GM12878 (cell line): Measurements from ENCODE around the gene CASR. TPM values are rescaled to one million over a fixed set of nuclear protein-coding genes. Genes with fewer than 3 reads are reported as not detected.

ENCODE experiments used
- ASH2L ChIP-seq: fragments of 300-600, 200-600 bp; sonication (generic); IDR thresholded peaks from 2 replicates; pipeline ENCODE4 v1.6.1; 2017; ENCODE audit warnings: low read depth, mild to moderate bottlenecking, borderline replicate concordance
- ATF7 ChIP-seq: fragments of 450-650 bp; IDR thresholded peaks from 2 replicates; pipeline ENCODE4 v1.6.1; 2016; ENCODE audit warnings: low read depth, mild to moderate bottlenecking
- BHLHE40 ChIP-seq, 2 experiments: fragments of 450-650 bp in 1 of 2; IDR thresholded peaks; 2 replicates each; pipeline ENCODE4 v1.6.1; 2011 to 2017; ENCODE audit warnings: low read depth in 2 of 2, borderline replicate concordance in 1 of 2, improper control_type of control experiment in 1 of 2, low read length in 1 of 2, mild to moderate bottlenecking in 1 of 2
- EGR1 ChIP-seq, 2 experiments: IDR thresholded peaks; 1 replicate in 1 of 2; 2 replicates in 1 of 2; pipeline ENCODE4 v1.6.1; 2011 to 2012; ENCODE audit warnings: low read depth in 2 of 2, low read length in 2 of 2, borderline replicate concordance in 1 of 2, mild to moderate bottlenecking in 1 of 2, moderate library complexity in 1 of 2
- ESRRA ChIP-seq: IDR thresholded peaks from 2 replicates; pipeline ENCODE4 v1.6.1; 2012; ENCODE audit warnings: mild to moderate bottlenecking, low read length, improper control_type of control experiment
- IKZF1 ChIP-seq: fragments of 450-650 bp; conservative IDR thresholded peaks from 2 replicates; pipeline ENCODE4 v1.6.1; 2017; ENCODE audit warnings: antibody characterized with exemption, mild to moderate bottlenecking
- IRF4 ChIP-seq: IDR thresholded peaks from 2 replicates; pipeline ENCODE4 v1.6.1; 2011; ENCODE audit warnings: low read depth, low read length
- IRF5 ChIP-seq: fragments of 450-650 bp; IDR thresholded peaks from 2 replicates; pipeline ENCODE4 v1.6.1; 2017; ENCODE audit warnings: borderline replicate concordance
- MEF2B ChIP-seq: fragments of 450-650 bp; IDR thresholded peaks from 2 replicates; pipeline ENCODE4 v1.6.1; 2018; ENCODE audit warnings: mild to moderate bottlenecking, moderate library complexity; ENCODE audit not compliant: partially characterized antibody, poor library complexity, severe bottlenecking
- MTA3 ChIP-seq: IDR thresholded peaks from 2 replicates; pipeline ENCODE4 v1.6.1; 2012; ENCODE audit warnings: low read length, inconsistent platforms, borderline replicate concordance
- NBN ChIP-seq: fragments of 450-650 bp; IDR thresholded peaks from 2 replicates; pipeline ENCODE4 v1.6.1; 2016
- NR2F1 ChIP-seq: fragments of 450-650 bp; conservative IDR thresholded peaks from 2 replicates; pipeline ENCODE4 v1.6.1; 2017; ENCODE audit warnings: mild to moderate bottlenecking
- NRF1 ChIP-seq: conservative IDR thresholded peaks from 2 replicates; pipeline ENCODE4 v1.6.1; 2011; ENCODE audit warnings: mild to moderate bottlenecking, low read depth, low read length, improper control_type of control experiment
- PAX5 ChIP-seq: IDR thresholded peaks from 2 replicates; pipeline ENCODE4 v1.6.1; 2011; ENCODE audit warnings: low read depth, low read length, borderline replicate concordance
- PML ChIP-seq: IDR thresholded peaks from 2 replicates; pipeline ENCODE4 v1.6.1; 2012; ENCODE audit warnings: low read length, inconsistent platforms
- RAD21 ChIP-seq: IDR thresholded peaks from 2 replicates; pipeline ENCODE4 v1.6.1; 2011; ENCODE audit warnings: mild to moderate bottlenecking, low read depth, low read length, moderate library complexity; ENCODE audit not compliant: insufficient read depth
- RAD51 ChIP-seq: fragments of 450-650 bp; IDR thresholded peaks from 2 replicates; pipeline ENCODE4 v1.6.1; 2016; ENCODE audit warnings: moderate library complexity, mild to moderate bottlenecking, inconsistent platforms
- RCOR1 ChIP-seq: conservative IDR thresholded peaks from 2 replicates; pipeline ENCODE4 v1.6.1; 2012; ENCODE audit warnings: low read depth, low read length, improper control_type of control experiment
- RUNX3 ChIP-seq: IDR thresholded peaks from 2 replicates; pipeline ENCODE4 v1.6.1; 2012; ENCODE audit warnings: low read length, inconsistent platforms
- SP1 ChIP-seq: IDR thresholded peaks from one replicate; pipeline ENCODE4 v1.6.1; 2011; ENCODE audit warnings: low read depth, low read length
- SREBF1 ChIP-seq: IDR thresholded peaks from 2 replicates; pipeline ENCODE4 v1.6.1; 2012; ENCODE audit warnings: mild to moderate bottlenecking, low read length
- SREBF2 ChIP-seq: IDR thresholded peaks from 2 replicates; pipeline ENCODE4 v1.6.1; 2012; ENCODE audit warnings: mild to moderate bottlenecking, low read length
- TCF12 ChIP-seq: IDR thresholded peaks from 2 replicates; pipeline ENCODE4 v1.6.1; 2011; ENCODE audit warnings: low read depth, mild to moderate bottlenecking, low read length
- WRNIP1 ChIP-seq: IDR thresholded peaks from 2 replicates; pipeline ENCODE4 v1.6.1; 2011; ENCODE audit warnings: low read depth, low read length, improper control_type of control experiment, borderline replicate concordance
- ZBED1 ChIP-seq: IDR thresholded peaks from 2 replicates; pipeline ENCODE4 v1.6.1; 2016; ENCODE audit warnings: borderline replicate concordance
- ZNF24 ChIP-seq: fragments of 450-650 bp; IDR thresholded peaks from 2 replicates; pipeline ENCODE4 v1.6.1; 2017; ENCODE audit warnings: antibody characterized with exemption, mild to moderate bottlenecking
- ZNF384 ChIP-seq: IDR thresholded peaks from 2 replicates; pipeline ENCODE4 v1.6.1; 2012; ENCODE audit warnings: low read depth, mild to moderate bottlenecking, low read length, improper control_type of control experiment, borderline replicate concordance
- polyA plus RNA-seq, 11 experiments: library from polyadenylated mRNA; depleted of rRNA in 4 of 11; unstranded in 6 of 11; stranded (reverse) in 5 of 11; fragments of >200 nt; fragmentation: Nextera tagmentation in 4 of 11; fragmentation: Illumina TruSeq in 1 of 11; extraction: Ambion mirVana in 4 of 11; extraction: Trizol in 1 of 11; gene quantifications; 1 replicate in 1 of 11; 2 replicates in 10 of 11; pipeline versions ENCODE4 v1.2.1 to v1.2.3, GENCODE V29; 2011 to 2016; ENCODE audit warnings: inconsistent platforms in 2 of 11, missing spikeins in 2 of 11, low read depth in 1 of 11
- total RNA-seq, 4 experiments: library from RNA; depleted of rRNA in 3 of 4; stranded (reverse); fragments of >200 nt in 3 of 4; fragmentation: Illumina TruSeq in 1 of 4; extraction: Trizol in 1 of 4; gene quantifications; 2 replicates each; pipeline versions ENCODE4 v1.2.1 to v1.2.3, GENCODE V29; 2013 to 2021
- TF ChIP-seq, protein P1 (sequence below): IDR thresholded peaks from 2 replicates; pipeline ENCODE4 v1.6.1; 2011; ENCODE audit warnings: low read depth, mild to moderate bottlenecking, low read length, moderate library complexity, borderline replicate concordance; ENCODE audit errors: extremely low read depth
- TF ChIP-seq, protein P2 (sequence below): fragments of 450-650 bp; IDR thresholded peaks from 2 replicates; pipeline ENCODE4 v1.6.1; 2018; ENCODE audit warnings: borderline replicate concordance, mild to moderate bottlenecking; ENCODE audit not compliant: partially characterized antibody
- TF ChIP-seq, protein P3 (sequence below): fragments of 450-650 bp; IDR thresholded peaks from 2 replicates; pipeline ENCODE4 v1.6.1; 2014; ENCODE audit warnings: mild to moderate bottlenecking

Gene CASR
- total and polyA plus RNA-seq, 10 of the 15 experiments (the other 5 are each of a cell fraction or from before 2014, with no cell fraction given): 0.04 to 0.37 (median 0.11) TPM

DNA sequence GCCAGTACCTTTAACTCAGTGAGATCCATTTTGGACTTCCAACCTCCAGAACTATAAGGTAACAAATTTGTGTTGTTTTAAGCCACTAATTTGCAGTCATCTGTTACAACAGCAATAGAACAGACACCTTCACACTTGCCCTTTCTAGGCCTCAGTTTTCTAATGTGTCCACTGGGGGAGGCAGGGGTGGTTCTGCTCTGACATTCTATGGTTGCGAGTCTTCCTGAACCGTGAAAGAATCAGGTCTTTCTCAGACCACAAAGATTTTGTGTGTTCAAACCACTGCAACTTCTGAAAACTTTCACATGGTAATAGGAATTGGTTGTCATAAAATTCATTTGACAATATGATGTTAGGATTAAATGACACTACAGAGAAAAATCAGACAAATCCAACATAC is 114.8 kb downstream of the CASR start (continued):
- no peak for TF ChIP-seq NRF1
- TF ChIP-seq EGR1 (IDR thresholded peaks at IDR 0.05; ENCODE audit: borderline replicate concordance in 1 of 2, low read depth in 2 of 2, low read length in 2 of 2): no peak; a peak in 1 of 3 replicates
- TF ChIP-seq IRF5: no peak
- TF ChIP-seq RUNX3: peak; percentile 96
- TF ChIP-seq ZNF24: peak; percentile 81
- peak; percentile 62; the same call in 1 of the 2 replicates for TF ChIP-seq ZBED1
- no peak for TF ChIP-seq ZNF384
- TF ChIP-seq, protein P1, sequence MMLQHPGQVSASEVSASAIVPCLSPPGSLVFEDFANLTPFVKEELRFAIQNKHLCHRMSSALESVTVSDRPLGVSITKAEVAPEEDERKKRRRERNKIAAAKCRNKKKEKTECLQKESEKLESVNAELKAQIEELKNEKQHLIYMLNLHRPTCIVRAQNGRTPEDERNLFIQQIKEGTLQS: no peak
- TF ChIP-seq PAX5: peak; percentile 88
- peak; percentile 68 for TF ChIP-seq MEF2B
- no peak for TF ChIP-seq ESRRA
- no peak for TF ChIP-seq RAD51
- 0 out of 2 replicates have a peak, but pooled peaks have one; percentile 35 for TF ChIP-seq MTA3
- peak; percentile 35; the same call in 1 of the 2 replicates for TF ChIP-seq IRF4
- TF ChIP-seq TCF12: no peak
- TF ChIP-seq IKZF1: peak; percentile 68
- TF ChIP-seq ASH2L: no peak
- TF ChIP-seq, protein P2, sequence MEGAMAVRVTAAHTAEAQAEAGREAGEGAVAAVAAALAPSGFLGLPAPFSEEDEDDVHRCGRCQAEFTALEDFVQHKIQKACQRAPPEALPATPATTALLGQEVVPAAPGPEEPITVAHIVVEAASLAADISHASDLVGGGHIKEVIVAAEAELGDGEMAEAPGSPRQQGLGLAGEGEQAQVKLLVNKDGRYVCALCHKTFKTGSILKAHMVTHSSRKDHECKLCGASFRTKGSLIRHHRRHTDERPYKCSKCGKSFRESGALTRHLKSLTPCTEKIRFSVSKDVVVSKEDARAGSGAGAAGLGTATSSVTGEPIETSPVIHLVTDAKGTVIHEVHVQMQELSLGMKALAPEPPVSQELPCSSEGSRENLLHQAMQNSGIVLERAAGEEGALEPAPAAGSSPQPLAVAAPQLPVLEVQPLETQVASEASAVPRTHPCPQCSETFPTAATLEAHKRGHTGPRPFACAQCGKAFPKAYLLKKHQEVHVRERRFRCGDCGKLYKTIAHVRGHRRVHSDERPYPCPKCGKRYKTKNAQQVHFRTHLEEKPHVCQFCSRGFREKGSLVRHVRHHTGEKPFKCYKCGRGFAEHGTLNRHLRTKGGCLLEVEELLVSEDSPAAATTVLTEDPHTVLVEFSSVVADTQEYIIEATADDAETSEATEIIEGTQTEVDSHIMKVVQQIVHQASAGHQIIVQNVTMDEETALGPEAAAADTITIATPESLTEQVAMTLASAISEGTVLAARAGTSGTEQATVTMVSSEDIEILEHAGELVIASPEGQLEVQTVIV: no peak
- TF ChIP-seq, protein P3, sequence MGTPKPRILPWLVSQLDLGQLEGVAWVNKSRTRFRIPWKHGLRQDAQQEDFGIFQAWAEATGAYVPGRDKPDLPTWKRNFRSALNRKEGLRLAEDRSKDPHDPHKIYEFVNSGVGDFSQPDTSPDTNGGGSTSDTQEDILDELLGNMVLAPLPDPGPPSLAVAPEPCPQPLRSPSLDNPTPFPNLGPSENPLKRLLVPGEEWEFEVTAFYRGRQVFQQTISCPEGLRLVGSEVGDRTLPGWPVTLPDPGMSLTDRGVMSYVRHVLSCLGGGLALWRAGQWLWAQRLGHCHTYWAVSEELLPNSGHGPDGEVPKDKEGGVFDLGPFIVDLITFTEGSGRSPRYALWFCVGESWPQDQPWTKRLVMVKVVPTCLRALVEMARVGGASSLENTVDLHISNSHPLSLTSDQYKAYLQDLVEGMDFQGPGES: no peak
- 0 out of 2 replicates have a peak, but pooled peaks have one; percentile 40 for TF ChIP-seq PML
- TF ChIP-seq NBN: 0 out of 2 replicates have a peak, but pooled peaks have one; percentile 23
- no peak for TF ChIP-seq RCOR1
- no peak for TF ChIP-seq SREBF1
- TF ChIP-seq SREBF2: no peak
- peak; percentile 87 for TF ChIP-seq NR2F1
- TF ChIP-seq RAD21: peak; percentile 59
- peak; percentile 38 to 60; a peak in 3 of 4 replicates for TF ChIP-seq BHLHE40 (IDR thresholded peaks at IDR 0.05; ENCODE audit: borderline replicate concordance in 1 of 2, low read depth in 2 of 2, low read length in 1 of 2)
- TF ChIP-seq WRNIP1: no peak
- no peak for TF ChIP-seq SP1
- TF ChIP-seq ATF7: peak; percentile 42; the same call in 1 of the 2 replicates
